H1 (cell line): ENCODE measurements around the gene MED29. TPM values are rescaled to one million over a fixed set of nuclear protein-coding genes. Genes with fewer than 3 reads are reported as not detected.
A peak's percentile ranks its signal among the peaks of the same experiment; 100 is the strongest.

Experiments
- BACH1 ChIP-seq: IDR thresholded peaks from 2 replicates; pipeline ENCODE4 v1.6.1; 2012; ENCODE audit warnings: low read length, improper control_type of control experiment
- BRCA1 ChIP-seq: IDR thresholded peaks from 2 replicates; pipeline ENCODE4 v1.6.1; 2012; ENCODE audit warnings: low read depth, low read length, improper control_type of control experiment
- CEBPB ChIP-seq: IDR thresholded peaks from 2 replicates; pipeline ENCODE4 v1.6.1; 2012; ENCODE audit warnings: low read depth, low read length
- CHD1 ChIP-seq: IDR thresholded peaks from 2 replicates; pipeline ENCODE4 v1.6.1; 2012; ENCODE audit warnings: low read depth, low read length, improper control_type of control experiment
- CHD2 ChIP-seq: IDR thresholded peaks from 2 replicates; pipeline ENCODE4 v1.6.1; 2012; ENCODE audit warnings: low read length, improper control_type of control experiment
- CREB1 ChIP-seq: IDR thresholded peaks from 2 replicates; pipeline ENCODE4 v1.6.1; 2012; ENCODE audit warnings: inconsistent platforms
- EGR1 ChIP-seq: IDR thresholded peaks from 2 replicates; pipeline ENCODE4 v1.6.1; 2011; ENCODE audit warnings: low read depth, low read length, borderline replicate concordance
- EP300 ChIP-seq, 2 experiments: IDR thresholded peaks; 1 replicate in 1 of 2; 2 replicates in 1 of 2; pipeline ENCODE4 v1.6.1; 2011 to 2012; ENCODE audit warnings: low read depth in 2 of 2, low read length in 2 of 2, mild to moderate bottlenecking in 2 of 2, borderline replicate concordance in 1 of 2, inconsistent platforms in 1 of 2, moderate library complexity in 1 of 2
- EZH2 ChIP-seq: fragments of 200-600 bp; sonication (generic); IDR thresholded peaks from 2 replicates; pipeline ENCODE4 v1.7.1; 2012; ENCODE audit warnings: low read depth, mild to moderate bottlenecking, moderate library complexity, low read length, inconsistent platforms; ENCODE audit not compliant: severe bottlenecking
- GTF2F1 ChIP-seq: IDR thresholded peaks from 2 replicates; pipeline ENCODE4 v1.6.1; 2012; ENCODE audit warnings: low read depth, low read length, improper control_type of control experiment, borderline replicate concordance
- JUN ChIP-seq: IDR thresholded peaks from 2 replicates; pipeline ENCODE4 v1.6.1; 2011; ENCODE audit warnings: low read depth, mild to moderate bottlenecking, improper control_type of control experiment, low read length
- KDM5A ChIP-seq: fragments of 200-600 bp; IDR thresholded peaks from 2 replicates; pipeline ENCODE4 v1.7.1; 2012; ENCODE audit warnings: mild to moderate bottlenecking, low read length, inconsistent platforms, mixed read lengths
- PHF8 ChIP-seq: fragments of 200-600 bp; sonication (generic); conservative IDR thresholded peaks from 2 replicates; pipeline ENCODE4 v1.7.1; 2012; ENCODE audit warnings: low read depth, mild to moderate bottlenecking, inconsistent platforms, low read length, moderate library complexity
- POLR2A ChIP-seq, 2 experiments: IDR thresholded peaks; 1 replicate in 1 of 2; 2 replicates in 1 of 2; pipeline ENCODE4 v1.6.1; 2011; ENCODE audit warnings: low read depth in 2 of 2, low read length in 2 of 2, mild to moderate bottlenecking in 2 of 2; ENCODE audit errors: control extremely low read depth in 1 of 2
- POLR2AphosphoS5 ChIP-seq: IDR thresholded peaks from 2 replicates; pipeline ENCODE4 v1.6.1; 2011; ENCODE audit warnings: low read depth, low read length
- RBBP5 ChIP-seq: IDR thresholded peaks from 2 replicates; pipeline ENCODE4 v1.7.1; 2012; ENCODE audit warnings: low read depth, mild to moderate bottlenecking, inconsistent platforms, low read length, moderate library complexity, borderline replicate concordance
- SIRT6 ChIP-seq: IDR thresholded peaks from one replicate; pipeline ENCODE4 v1.7.1; 2012; ENCODE audit warnings: low read length, inconsistent platforms
- SP2 ChIP-seq: IDR thresholded peaks from 2 replicates; pipeline ENCODE4 v1.6.1; 2012; ENCODE audit warnings: mild to moderate bottlenecking, low read length, inconsistent platforms
- SP4 ChIP-seq: IDR thresholded peaks from 2 replicates; pipeline ENCODE4 v1.6.1; 2012; ENCODE audit warnings: low read length, inconsistent platforms
- SUZ12 ChIP-seq: fragments of 200-600 bp; sonication (generic); IDR thresholded peaks from 2 replicates; pipeline ENCODE4 v1.6.1; 2012; ENCODE audit warnings: mild to moderate bottlenecking, inconsistent platforms, low read length, moderate library complexity, mixed read lengths
- TAF7 ChIP-seq: optimal IDR thresholded peaks from 2 replicates; pipeline ENCODE3; 2011; ENCODE audit warnings: low read depth, mild to moderate bottlenecking, inconsistent platforms, low read length, moderate library complexity, borderline replicate concordance
- TBP ChIP-seq: IDR thresholded peaks from 2 replicates; pipeline ENCODE4 v1.6.1; 2011; ENCODE audit warnings: low read depth, low read length, improper control_type of control experiment
- ZNF274 ChIP-seq: IDR thresholded peaks from 2 replicates; pipeline ENCODE4 v1.7.0; 2012; ENCODE audit warnings: low read length, borderline replicate concordance; ENCODE audit errors: extremely low read depth
- polyA plus RNA-seq, 7 experiments: library from polyadenylated mRNA; depleted of rRNA in 3 of 7; stranded (reverse) in 5 of 7; unstranded in 2 of 7; fragments of >200 nt in 5 of 7; fragments of 200-250 nt in 2 of 7; gene quantifications; 1 replicate in 5 of 7; 2 replicates in 1 of 7; 4 replicates in 1 of 7; pipeline versions ENCODE4 v1.2.1 to v1.2.3, GENCODE V29; 2011 to 2013; ENCODE audit warnings: missing spikeins in 2 of 7, mixed read lengths in 2 of 7
- total RNA-seq: library from RNA; stranded (reverse); fragmentation: NEBNext Ultra II Directional; extraction: Animal tissue kit (Norgen Biotek cat#: 25700); gene quantifications from 2 replicates; pipeline ENCODE4 v1.2.1, GENCODE V29; 2021
- TF ChIP-seq, protein P1 (sequence below): IDR thresholded peaks from 2 replicates; pipeline ENCODE4 v1.6.1; 2011; ENCODE audit warnings: low read depth, mild to moderate bottlenecking, low read length; ENCODE audit not compliant: insufficient read depth
- TF ChIP-seq, protein P2 (sequence below): IDR thresholded peaks from 2 replicates; pipeline ENCODE4 v1.6.1; 2011; ENCODE audit warnings: low read length, improper control_type of control experiment

Gene MED29
- total and polyA plus RNA-seq, 2 of the 8 experiments (the other 6 are each of a cell fraction or from before 2014, with no cell fraction given), result 31.1 to 52.5 TPM

DNA sequence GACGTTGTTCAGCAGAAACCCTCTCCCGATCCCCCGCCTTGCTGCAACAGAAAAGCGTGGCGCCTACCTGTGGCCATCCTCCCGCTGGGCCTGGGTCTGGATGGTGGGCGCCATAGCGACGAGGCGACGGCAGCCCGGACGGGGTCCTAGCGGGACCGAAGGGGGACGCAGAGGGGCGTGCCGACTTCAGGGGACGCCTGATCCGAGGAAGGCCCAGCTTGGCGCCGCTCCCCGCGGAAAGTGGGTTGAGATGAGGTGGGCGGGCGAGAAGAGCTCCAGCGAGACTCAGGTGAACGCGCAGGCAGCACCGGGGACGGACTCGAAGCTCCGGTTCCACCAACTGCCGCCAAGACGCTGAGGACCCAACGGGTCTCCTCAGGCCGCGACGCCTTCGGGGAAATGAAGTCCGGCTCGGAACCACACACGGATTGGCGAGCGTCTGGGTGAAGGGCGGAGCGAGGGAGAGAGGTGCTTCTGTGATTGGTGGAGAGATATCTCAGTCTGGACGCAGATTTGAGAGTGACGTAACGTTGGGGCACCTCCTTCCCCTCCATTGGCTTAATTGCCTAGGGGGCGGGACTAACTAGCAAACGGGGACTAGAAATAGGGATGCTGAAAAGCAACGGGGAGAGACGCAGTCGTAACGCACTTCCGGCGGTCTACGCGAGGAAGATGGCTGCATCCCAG, at the start of gene MED29, which contains the start of gene PAF1 (continued):
- TF ChIP-seq, protein P1, sequence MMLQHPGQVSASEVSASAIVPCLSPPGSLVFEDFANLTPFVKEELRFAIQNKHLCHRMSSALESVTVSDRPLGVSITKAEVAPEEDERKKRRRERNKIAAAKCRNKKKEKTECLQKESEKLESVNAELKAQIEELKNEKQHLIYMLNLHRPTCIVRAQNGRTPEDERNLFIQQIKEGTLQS, result no peak
- TF ChIP-seq SP2, result peak; percentile 84
- no peak for TF ChIP-seq EGR1
- TF ChIP-seq CREB1, result peak; percentile 91
- TF ChIP-seq EZH2, result no peak
- TF ChIP-seq SUZ12, result no peak
- TF ChIP-seq TBP, result peak; percentile 96
- TF ChIP-seq SP4, result peak; percentile 99
- peak; percentile 7; the same call in 1 of the 2 replicates for TF ChIP-seq JUN
- TF ChIP-seq PHF8, result peak; percentile 78
- TF ChIP-seq BACH1, result 0 out of 2 replicates have a peak, but pooled peaks have one; percentile 5
- TF ChIP-seq CEBPB, result peak; percentile 35; the same call in 1 of the 2 replicates
- TF ChIP-seq CHD2, result peak; percentile 89
- no peak for TF ChIP-seq CHD1
- peak; percentile 77 for TF ChIP-seq TAF7
- peak; percentile 49 for TF ChIP-seq GTF2F1
- no peak for TF ChIP-seq ZNF274
- TF ChIP-seq RBBP5, result no peak
- 0 out of 2 replicates have a peak, but pooled peaks have one; percentile 24 for TF ChIP-seq KDM5A
- peak; percentile 98 for TF ChIP-seq POLR2AphosphoS5
- TF ChIP-seq SIRT6, result no peak
- TF ChIP-seq, protein P2, sequence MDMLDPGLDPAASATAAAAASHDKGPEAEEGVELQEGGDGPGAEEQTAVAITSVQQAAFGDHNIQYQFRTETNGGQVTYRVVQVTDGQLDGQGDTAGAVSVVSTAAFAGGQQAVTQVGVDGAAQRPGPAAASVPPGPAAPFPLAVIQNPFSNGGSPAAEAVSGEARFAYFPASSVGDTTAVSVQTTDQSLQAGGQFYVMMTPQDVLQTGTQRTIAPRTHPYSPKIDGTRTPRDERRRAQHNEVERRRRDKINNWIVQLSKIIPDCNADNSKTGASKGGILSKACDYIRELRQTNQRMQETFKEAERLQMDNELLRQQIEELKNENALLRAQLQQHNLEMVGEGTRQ, result no peak
- TF ChIP-seq EP300 (IDR thresholded peaks at IDR 0.05; ENCODE audit: borderline replicate concordance in 1 of 2, low read depth in 2 of 2, low read length in 2 of 2), result peak in 1 of 2 experiments; percentile 29; a peak in 1 of 3 replicates
- peak; percentile 93 to 98 for TF ChIP-seq POLR2A (IDR thresholded peaks at IDR 0.05; ENCODE audit: control extremely low read depth in 1 of 2, low read depth in 2 of 2, low read length in 2 of 2)
- no peak for TF ChIP-seq BRCA1
